Stimulated activated CD8-positive, alpha-beta memory T cell treated with anti-CD3 and anti-CD28 coated beads, Interleukin-7, amount 100 ng/mL, for 4 hours (primary cell): ENCODE results near the gene PRKD1.
"Not testable (repeated sequence)": the region's sequence is repeated elsewhere in the genome, so short reads cannot be mapped to it uniquely, and the experiment has no call there.

Experiments
- DNase-seq, 2 donors: peaks; one replicate each; pipeline ENCODE4 v3.0.0-alpha.2; 2020; ENCODE audit warnings: low read depth in 2 of 2

Gene PRKD1

GRCh38 chr14:29798811-29799210, 128.8 kb downstream of the PRKD1 start:
- no peak for DNase-seq

- DNase-seq, result no peak
Measured at GRCh38 chr14:29798108-29798663, 129.5 kb downstream of the PRKD1 start.

- no peak for DNase-seq
Measured at GRCh38 chr14:29796853-29797252, 130.8 kb downstream of the PRKD1 start.

GRCh38 chr14:29789475-29789874, 138.2 kb downstream of the PRKD1 start:
- no peak for DNase-seq

- no peak for DNase-seq
Measured at GRCh38 chr14:29788093-29788492, 139.6 kb downstream of the PRKD1 start.

- DNase-seq, result no peak
Measured at GRCh38 chr14:29783556-29783955, 144.1 kb downstream of the PRKD1 start.

- DNase-seq, result no peak
Measured at GRCh38 chr14:29782041-29782440, 145.6 kb downstream of the PRKD1 start.

GRCh38 chr14:29777142-29777541, 150.5 kb downstream of the PRKD1 start:
- not testable (repeated sequence) for DNase-seq

GRCh38 chr14:29773990-29774389, 153.7 kb downstream of the PRKD1 start:
- no peak for DNase-seq

- DNase-seq, result no peak
Measured at GRCh38 chr14:29763342-29763858, 164.2 kb downstream of the PRKD1 start.

GRCh38 chr14:29759521-29760340, 167.9 kb downstream of the PRKD1 start:
- no peak for DNase-seq

- DNase-seq, result no peak
Measured at GRCh38 chr14:29757711-29758233, 169.9 kb downstream of the PRKD1 start.

GRCh38 chr14:29757188-29757680, 170.4 kb downstream of the PRKD1 start:
- DNase-seq, result no peak

- DNase-seq, result no peak
Measured at GRCh38 chr14:29756019-29756385, 171.6 kb downstream of the PRKD1 start.

GRCh38 chr14:29755311-29756018, 172.2 kb downstream of the PRKD1 start:
- DNase-seq, result no peak

- DNase-seq, result no peak
Measured at GRCh38 chr14:29754134-29754533, 173.5 kb downstream of the PRKD1 start.

GRCh38 chr14:29752221-29752923, 175.3 kb downstream of the PRKD1 start:
- DNase-seq, result no peak

- no peak for DNase-seq
Measured at GRCh38 chr14:29749829-29750228, 177.8 kb downstream of the PRKD1 start.

GRCh38 chr14:29749327-29749726, 178.3 kb downstream of the PRKD1 start:
- DNase-seq, result no peak

GRCh38 chr14:29745863-29746262, 181.8 kb downstream of the PRKD1 start:
- no peak for DNase-seq

- DNase-seq, result no peak
Measured at GRCh38 chr14:29743531-29743930, 184.1 kb downstream of the PRKD1 start.
